ENCODE measurements around the gene ERFE.

Gene ERFE

DNA sequence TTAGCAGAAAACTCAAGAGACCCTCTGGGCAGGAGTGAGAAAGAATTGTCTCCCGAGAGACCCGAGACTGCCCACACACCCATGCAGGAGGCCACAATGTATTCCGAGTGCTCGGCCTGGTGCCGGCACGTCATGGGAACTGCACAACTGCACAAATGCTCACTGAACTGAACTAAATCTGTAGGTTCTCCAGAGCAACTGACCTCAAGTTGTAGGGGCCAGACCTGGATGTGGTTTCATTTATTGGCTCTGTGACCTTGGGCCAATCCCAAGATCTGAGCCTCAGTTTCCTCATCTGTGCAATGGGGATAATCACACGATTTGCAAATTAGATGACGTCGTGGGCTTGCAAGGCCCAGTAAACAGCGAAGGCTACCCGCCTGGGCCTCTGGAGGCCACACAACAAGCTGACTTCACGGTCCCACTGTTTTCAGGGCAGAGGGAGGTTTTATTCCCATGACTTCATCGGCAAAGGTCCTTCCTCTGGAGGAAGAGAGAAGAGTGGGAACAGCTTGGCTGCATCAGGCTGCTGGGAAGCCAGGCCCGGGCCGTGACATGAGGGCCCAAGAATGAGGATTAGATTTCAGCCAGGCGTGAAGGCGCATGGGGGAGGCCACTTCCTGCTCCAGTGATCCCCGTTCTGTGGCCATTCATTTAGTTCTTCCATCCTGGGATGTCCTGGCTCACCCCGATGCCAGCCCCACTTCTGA is 3.6 kb upstream of the ERFE start:
- DNase-seq (ENCODE audit: low read depth in 2 of 2): no peak

DNA sequence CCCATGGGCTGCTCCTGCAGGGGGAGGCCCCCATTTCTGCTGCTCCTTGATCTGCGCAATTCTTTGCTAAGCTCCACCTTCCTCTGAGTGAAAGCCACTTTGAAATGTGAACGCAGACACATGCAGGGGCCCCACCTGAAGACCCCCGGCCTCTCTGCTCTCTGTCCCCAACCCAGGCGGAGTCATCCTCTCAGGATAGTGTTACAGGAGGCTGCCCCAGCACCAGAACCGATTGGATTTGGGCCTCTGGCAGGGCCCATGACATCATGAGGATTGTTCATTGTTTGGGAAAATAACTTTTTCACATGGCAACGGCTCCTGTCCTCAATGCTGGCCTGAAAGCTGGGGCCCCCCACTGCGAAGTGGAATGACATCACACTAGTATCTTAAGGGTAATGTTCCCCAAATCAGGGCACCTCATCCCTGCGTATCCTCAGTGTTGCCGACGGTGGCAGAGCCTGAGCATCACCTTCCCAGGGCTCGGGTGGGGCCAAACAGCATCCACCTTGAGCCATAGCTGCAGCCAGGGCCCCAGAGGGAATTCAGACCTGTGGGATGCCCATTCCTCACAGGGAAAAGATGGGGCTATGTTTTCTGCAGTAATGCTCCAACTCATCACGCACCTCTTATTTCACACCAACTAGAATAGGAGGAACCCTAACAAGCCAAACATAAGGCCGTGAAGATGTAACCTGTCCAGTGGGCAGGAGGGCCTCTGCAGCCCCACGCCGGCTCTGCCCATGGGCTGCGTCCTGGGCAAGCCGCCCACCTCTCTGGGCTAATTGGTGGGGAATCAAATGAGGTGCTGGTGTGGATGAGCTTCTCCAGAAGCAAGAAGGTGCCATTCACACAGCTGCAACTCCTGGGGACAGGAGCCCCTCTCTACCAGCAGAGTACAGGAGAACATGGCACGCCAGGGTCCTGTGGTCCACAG is 2.7 kb upstream of the ERFE start:
- DNase-seq (ENCODE audit: low read depth in 2 of 2): no peak

DNA sequence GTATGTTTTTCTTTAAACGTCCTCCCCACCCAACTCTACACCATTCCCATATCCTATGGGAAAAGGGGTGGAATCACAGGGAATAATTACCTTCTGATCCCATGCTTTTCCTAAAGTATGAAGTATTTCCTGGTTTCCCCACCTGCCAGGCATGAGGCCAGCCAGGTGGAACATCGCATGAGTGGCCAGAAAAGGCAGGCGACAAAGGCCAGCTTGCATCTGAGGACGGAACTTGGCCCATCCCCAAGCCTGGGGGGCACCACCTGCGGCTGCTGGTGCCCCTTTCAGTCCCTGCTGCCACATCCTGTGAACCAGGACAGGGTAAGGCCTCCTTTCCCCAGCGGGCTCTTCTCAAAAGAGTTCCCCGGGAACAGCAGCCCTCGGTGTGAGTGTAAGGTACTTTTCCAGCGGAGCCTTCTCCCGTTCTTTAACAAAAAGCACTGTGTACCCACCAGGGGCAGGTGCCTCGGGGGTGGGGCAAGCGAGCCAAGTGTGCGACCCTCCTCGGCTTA is 1.2 kb upstream of the ERFE start:
- DNase-seq (ENCODE audit: low read depth in 2 of 2): no peak

DNA sequence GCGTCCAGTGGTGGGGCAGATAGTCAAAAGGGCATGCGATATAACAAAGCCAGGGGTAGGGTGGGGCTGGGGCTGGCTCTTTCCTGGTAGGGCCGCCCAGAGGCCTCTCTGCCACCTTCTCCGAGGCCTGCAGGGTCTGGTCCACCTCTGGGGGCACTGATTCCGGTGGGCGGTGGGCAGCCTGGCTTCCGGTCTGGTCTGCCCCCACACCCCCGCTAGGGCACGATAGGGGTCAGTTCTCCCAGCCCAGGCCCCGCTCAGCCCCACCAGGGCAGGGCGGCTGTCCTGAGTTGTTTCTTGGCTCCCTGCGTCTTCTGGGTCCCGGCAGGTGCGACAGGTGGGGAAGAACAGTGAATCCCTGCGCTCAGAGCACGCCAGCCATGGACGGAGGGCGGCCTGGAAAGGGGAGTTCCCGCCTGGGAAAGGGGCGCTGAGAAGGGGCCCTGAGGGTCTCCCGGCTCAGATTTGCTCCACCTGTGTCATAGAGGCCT is 707 bp upstream of the ERFE start:
- no peak for DNase-seq (ENCODE audit: low read depth in 2 of 2)

DNA sequence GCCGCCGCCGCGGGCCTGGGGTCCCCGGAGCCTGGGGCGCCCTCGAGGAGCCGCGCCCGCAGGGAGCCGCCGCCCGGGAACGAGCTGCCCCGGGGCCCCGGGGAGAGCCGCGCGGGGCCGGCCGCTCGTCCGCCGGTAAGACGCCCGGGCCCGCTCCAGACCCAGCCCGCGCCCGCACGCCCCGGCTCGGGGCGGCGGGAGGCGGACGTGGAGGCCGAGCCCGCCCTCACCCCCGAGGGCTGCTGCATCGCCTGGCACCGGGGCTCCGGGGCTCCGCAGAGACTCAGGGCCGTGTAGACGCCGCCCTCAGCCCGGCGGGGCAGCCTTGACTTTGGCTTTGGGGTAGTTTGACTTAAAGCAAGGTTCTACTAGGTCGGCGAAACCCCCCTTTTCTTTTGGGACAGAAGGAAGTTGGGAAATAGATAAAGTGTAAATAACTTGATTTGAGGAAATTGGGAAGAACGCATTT is 335 bp downstream of the ERFE start:
- no peak for DNase-seq (ENCODE audit: low read depth in 2 of 2)

DNA sequence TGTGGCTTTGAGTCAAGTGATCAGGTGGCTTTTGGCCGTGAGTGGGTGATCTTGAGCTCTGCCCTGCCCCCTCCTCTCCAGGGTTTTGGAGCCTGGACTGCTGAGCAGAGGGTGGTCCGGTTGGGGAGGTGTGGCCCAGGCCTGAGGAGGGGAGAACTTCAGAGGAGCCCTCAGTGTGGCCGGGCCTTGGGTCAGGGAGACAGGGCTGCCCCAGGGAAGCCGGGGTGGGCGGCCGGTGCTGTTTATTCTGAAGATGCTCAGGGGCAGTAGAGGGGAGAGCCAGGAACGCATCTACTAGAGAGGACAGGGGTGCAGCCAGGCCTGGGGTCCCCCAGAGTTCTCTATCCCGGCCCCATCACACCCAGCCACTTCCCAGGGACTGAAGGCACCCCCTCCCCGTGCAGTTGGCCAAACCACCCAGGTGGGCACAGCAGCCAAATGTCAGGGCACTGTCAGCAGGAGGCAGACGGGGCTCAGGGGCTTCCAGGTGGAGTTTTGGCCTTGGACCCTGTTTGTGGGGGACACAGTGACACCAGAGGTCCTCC is 963 bp downstream of the ERFE start:
- DNase-seq (ENCODE audit: low read depth in 2 of 2): no peak

DNA sequence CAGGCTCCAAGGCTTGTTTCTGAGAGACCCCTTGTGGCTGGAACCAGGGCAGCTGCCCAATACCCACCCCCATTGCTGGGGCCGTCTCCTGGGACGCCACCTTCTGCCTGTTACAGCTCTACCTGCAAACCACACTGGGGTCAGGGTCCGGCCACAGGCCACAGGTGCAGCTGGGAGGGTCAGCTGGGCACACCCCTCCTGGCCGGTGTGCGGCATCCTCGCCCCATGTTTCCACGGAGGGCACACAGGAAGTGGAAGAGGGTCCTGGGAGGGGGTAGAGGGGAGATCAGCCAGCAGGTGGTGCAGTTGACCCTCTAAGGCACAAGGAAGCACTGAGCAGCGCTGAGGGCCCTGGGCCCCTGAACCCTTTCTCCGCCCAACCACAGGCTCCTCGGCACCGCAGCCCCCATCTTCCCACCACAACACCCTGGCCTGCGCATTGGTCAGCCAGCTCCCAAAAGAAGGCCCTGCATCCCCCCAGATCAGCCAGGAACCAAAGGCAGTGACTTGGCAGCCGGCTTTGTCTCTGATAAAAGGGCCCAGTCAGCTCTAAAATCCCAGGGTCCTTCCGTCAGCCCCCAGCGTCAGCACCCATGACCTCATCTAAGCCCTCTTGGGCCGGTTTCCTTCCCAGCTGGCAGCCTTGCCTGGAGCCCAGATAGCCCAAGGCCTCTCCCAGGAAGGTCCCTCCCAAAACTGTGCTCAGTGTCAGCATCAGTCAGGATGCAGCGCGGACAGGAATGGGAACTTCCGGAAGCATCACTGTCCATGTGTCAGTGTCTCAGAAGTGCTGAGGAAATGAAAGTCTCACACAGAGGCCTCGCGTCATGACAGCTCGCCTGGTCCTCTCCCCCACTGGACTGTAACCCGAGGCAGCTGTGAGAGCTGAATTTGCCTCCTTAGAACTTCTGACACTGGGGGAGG is 1.7 kb downstream of the ERFE start:
- DNase-seq (ENCODE audit: low read depth in 2 of 2): no peak

DNA sequence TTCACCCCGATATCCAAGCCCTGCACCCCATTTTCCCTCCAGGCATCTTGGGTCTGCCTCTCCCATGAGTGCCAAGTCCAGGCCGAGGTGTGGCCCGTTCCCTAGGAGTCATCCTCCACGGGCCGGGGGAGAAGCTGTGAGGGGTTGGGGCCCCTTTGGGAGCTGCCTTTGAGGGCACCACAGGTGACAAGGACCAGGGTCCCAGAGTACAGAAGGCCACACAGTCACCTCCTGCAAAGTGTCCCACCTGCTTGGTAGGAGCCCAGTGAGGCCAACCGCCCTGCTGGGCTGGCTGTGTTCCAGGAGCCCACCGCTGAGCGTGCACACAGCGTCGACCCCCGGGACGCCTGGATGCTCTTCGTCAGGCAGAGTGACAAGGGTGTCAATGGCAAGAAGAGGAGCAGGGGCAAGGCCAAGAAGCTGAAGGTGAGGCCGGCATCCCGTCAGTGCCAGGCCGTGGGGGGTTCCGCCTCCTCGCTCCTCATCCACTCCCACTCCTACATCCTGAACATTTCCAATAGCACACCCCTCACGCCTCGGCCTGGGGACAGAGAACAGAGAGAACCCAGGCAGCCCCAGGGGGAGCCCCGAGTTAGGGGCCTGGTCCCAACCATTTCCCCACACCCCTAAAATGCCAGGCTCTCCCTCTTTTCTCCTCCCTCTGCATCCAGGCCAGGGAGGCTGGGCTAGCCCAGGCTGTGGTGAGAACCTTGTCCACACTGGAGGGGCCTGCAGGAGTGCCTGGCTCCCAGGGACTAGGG is 2.7 kb downstream of the ERFE start:
- DNase-seq (ENCODE audit: low read depth in 2 of 2): no peak

DNA sequence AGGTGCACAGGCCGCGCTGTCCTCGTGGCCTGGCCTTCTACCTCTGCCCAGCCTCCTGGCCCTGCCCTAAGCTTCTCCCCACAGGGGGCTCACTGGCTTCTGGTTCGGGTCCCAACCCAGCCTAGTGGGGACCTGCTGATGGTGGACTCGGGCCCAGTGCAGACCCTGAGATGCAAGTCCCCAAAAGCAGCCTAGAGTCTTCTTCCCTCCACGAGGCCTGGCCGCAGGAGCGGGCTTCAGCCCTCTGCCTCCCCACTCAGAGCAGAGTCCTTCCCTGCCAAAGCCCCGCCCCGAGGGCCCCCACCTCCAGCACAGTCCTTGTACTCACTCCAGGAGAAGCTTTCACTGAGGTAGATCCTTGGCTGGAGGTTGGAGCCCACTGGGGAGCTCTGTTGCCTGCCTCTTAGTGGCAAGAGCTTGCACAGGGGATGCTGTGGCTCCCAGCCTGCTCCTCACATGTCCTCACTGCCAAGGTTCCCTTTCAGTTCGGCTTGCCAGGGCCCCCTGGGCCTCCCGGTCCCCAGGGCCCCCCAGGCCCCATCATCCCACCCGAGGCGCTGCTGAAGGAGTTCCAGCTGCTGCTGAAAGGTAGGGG is 3.6 kb downstream of the ERFE start:
- no peak for DNase-seq (ENCODE audit: low read depth in 2 of 2)

DNA sequence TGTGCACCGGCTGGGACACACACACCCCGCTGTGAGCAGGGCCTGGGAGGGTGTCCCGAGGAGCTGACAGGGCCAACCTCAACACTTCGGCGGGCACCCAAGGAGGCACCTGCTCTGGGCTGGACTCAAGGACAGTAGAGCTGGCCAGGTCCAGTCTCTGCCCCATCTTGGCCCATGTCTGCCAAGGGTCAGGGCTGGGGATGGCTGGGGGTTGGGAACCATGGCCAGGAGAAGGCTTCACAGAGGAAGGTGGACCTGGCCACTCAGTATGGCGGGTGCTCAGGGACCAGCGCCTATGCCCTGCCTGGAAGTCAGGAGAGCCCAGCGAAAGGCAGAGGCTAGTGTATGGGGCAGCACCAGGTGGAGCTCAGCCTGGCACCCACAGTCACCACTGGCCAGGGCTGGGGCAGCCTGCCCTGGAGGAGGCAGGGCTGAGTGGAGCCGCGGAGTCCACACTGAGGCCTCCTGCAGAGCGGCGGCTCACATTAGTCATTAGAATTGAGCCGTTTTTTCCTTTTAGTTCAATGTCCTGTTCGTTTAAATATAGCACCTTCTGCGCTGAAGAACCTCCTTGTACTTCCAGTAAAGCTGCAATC is 4.2 kb downstream of the ERFE start:
- DNase-seq (ENCODE audit: low read depth in 2 of 2): no peak

DNA sequence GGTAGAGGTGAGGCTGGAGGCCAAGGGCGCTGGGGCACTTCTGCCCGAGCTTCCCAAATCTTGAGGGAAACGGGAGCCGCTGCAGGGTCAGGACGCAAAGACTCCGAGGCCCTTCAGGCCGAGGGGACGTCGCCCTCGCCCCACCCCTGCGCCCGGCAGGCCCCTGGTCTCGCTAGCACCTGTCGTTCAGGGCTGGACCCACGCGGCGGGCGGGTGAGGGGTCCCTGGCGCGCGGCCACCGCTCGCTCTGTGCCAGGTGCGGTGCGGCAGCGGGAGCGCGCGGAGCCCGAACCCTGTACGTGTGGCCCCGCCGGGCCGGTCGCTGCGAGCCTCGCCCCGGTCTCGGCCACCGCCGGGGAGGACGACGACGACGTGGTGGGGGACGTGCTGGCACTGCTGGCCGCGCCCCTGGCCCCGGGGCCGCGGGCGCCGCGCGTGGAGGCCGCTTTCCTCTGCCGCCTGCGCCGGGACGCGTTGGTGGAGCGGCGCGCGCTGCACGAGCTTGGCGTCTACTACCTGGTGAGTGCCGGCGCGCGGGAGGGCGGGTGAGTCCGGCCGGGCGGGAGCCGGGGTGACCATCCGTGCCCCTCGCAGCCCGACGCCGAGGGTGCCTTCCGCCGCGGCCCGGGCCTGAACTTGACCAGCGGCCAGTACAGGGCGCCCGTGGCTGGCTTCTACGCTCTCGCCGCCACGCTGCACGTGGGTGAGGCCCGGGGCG is 4.9 kb downstream of the ERFE start:
- no peak for DNase-seq (ENCODE audit: low read depth in 2 of 2)

DNA sequence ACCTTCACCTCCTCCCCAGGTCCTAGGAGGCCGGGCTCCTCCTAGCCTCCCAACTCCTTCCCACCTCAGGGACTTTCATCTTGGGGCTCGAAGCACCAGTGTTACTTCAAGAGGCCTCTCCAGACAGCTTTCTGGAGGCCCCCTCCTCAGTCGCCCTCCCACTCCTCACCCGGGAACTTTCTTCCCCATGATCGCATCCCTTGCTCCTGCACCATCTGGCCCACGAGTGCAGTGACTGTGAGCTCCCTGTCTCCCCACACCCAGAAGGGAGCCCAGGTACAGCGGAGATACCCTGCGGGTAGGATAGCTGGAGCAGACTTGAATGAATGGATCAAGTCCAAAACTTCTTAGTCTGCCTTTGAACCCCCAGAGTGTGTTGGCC is 6.1 kb downstream of the ERFE start:
- no peak for DNase-seq (ENCODE audit: low read depth in 2 of 2)

DNA sequence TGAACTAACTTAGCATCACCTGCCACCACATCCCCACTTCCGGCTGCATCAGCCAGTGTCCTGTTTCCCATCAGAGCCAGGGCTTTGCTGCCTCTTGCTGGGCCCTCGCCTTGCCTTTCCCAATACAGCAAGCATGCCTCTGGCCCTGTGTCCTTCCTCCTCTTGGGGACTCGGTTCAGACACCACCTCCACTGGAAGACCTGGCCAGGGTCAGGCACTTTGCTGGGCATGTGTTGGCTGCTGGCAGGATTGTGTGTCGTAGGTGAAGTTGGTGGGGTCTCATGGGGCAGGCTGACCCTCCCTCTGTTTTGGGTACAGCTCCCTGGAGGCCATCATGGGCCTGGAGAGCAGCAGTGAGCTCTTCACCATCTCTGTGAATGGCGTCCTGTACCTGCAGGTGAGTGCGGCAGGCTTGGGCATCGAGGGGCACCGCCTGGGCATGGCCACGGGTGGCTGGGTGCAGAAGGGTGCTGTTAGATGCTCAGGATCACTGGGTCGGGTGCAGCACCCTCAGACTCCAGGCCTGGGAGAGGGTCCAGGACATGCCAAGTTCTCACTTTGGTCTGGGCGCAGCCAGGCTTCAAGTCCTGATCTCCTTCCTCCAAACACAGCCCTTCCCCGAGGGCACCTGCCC is 6.6 kb downstream of the ERFE start:
- no peak for DNase-seq (ENCODE audit: low read depth in 2 of 2)

DNA sequence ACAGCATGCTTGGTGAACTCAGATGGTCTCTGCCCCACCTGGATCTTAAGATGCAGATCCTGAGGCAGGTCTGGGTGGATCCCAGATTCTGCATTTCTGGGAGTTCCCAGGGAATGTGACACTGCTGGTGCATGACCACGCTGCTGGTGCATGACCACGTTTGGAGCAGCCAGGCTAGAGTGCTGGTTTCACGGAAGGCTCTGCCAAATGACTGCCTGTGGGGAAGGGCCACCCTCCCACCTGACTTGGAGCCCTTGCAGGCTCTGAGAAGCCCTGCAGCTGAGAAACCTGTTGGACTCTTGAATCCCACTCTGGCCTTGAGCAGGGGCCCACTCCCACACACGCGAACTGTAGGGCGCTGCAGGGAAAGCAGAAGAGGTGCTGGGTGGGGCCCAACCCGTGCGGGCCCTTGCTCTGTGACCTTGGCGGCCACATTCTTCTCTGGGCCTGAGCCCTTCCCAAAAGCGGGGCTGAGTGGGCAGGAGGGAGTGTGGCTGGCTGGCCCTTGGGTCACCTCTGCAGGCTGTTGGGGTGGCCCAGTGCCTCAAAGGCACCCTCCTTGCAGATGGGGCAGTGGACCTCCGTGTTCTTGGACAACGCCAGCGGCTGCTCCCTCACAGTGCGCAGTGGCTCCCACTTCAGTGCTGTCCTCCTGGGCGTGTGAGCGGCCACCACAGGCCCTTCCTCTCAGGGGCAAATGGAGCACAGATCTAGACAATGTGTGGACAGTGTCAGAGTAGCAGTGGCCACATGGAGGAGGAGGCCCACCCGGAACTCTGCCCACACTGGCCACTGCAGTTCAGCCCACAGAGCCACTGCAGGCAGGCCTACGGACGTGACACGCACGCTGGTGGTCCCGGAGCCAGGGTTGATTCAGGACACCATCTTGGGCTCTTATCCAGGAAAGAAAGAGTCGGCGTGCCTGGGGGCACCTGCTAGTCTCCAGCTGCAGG is 7.9 kb downstream of the ERFE start:
- DNase-seq (ENCODE audit: low read depth in 2 of 2): no peak

DNA sequence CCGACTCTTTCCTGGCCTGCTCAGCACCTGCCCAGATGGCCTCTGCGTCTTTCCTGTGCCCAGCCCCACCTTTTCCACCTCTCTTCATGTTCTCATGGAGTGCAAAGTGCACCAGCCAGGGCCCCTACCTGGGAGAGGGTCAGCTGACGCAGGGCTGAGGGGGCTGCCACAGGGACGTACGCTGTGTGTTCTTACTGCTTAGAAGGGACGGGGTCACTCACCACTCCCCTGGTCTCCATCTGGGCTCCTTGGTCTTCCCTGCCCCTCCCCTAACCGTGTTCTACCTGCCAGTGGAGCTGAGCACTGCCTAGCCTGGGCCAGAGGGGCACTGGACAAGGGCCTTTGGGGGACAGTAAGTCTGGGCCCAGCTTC is 8.6 kb downstream of the ERFE start:
- no peak for DNase-seq (ENCODE audit: low read depth in 2 of 2)

DNA sequence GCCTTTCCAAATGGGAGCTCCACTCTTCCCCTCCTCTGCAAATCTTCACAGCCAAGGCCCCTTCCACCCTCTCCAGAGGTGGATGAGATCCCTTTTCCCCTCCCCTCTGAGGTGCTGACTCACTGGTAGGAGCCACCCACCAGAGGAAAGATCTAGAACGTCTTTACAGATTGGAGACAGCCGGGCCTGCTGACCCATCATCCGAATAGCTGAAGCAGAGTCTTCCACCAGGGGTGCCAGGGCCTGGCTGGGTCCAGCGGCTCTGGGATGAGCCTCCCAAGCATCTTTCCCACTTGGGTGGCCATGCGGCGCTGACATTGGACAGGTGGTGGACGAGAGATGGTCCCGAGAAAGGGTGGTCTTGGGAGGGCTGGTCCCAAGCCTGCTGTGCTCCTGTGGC is 9.0 kb downstream of the ERFE start:
- no peak for DNase-seq (ENCODE audit: low read depth in 2 of 2)

DNA sequence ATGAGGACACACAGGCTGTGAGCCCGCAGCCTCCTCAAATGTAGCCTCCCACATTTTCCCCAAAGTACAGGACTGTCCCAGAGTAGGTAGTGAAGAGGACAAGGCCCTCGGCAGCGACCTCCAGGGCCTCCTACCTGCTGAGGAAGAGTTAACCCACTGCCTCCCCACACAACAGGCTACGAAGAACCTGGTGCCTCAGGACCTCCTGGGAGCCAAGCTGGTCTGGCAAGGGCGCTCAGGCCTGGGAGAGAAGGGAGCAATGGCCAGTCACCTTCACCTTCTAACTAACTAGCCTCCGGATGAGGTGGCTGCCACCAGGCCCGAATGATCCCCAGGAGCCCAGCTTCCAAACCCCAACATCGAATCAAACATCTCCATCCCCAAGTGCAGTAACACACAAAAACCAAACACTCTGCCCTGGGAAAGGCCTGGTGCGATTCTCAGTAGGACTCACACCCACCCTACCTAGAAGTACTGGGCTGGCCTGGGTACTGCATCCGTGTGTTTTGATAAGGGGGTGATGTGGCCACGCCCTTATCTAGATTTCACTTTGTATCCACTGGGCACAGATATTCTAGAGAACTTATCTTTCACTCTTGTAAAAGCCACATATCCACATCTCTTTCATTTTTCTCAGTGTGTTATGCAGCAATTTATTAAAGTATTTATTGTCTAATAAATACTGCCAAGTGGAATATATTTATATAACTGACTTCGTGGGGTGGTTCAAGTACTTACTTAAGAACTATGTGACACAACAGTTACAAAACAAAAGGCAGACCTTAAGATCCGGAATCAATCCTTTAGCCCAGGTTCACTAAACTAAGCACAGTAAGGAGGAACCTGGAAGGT is 9.7 kb downstream of the ERFE start:
- DNase-seq (ENCODE audit: low read depth in 2 of 2): no peak

Data from stimulated activated CD4-positive, alpha-beta T cell treated with anti-CD3 and anti-CD28 coated beads, Interleukin-15, amount 100 ng/mL, for 48 hours (primary cell).